Astrocyte of the spinal cord (primary cell): ENCODE data around the gene TMIE.

Experiments used
- DNase-seq: peaks from one replicate; pipeline ENCODE4 v3.0.0; 2011; ENCODE audit warnings: low read depth, low spot score
- H3K4me3 ChIP-seq: 2 replicates; pipeline ENCODE4 v1.5.1; 2011; ENCODE audit warnings: low read depth, mild to moderate bottlenecking, low read length, moderate library complexity
- in situ Hi-C: cut with HindIII; loops from 2 replicates; pipeline ENCODE4 v1.10.0; 2017; ENCODE audit warnings: low sequenced_read_pairs
- TF ChIP-seq, protein P1 (sequence below): IDR thresholded peaks from 2 replicates; pipeline ENCODE4 v1.5.1; 2012; ENCODE audit warnings: low read depth, mild to moderate bottlenecking, low read length, inconsistent platforms

TMIE gene

DNA sequence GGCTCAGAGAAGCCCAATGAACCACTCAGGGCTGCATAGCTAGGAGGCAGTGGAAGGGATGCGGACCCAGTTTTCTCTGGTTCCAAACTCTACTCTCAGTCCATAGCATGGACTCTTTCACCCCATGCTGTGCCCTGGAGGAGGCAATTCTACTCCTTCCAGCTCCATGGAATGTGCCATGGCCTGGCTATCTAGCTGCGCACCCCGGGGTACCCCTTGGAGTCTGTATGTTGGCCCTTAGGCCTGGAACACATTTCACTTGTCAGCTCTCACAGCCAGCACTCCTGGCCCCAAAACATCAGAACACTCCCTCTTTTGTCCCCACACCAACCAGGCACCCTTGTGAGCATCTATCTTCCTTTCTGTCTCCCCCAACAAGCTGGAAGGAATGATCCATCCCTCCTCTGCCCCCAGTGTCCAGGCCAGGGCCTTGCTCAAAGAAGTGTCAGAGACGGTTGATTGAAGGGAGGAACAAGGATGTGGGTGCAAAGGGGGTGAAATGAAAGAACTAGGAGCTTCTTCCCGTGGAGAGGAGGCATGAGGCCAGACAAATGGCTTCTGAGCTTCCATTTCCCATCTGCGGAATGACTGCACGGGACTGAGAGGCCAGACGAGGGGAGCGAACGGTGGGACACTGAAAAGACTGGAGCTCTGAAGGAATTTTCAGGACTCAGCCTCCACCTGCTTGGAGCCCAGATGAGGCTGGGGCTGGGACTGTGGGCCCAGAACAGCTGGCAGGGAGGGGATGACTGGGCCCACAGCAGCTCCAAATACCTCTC, 13.7 kb downstream of the TMIE start:
- TF ChIP-seq, protein P1, sequence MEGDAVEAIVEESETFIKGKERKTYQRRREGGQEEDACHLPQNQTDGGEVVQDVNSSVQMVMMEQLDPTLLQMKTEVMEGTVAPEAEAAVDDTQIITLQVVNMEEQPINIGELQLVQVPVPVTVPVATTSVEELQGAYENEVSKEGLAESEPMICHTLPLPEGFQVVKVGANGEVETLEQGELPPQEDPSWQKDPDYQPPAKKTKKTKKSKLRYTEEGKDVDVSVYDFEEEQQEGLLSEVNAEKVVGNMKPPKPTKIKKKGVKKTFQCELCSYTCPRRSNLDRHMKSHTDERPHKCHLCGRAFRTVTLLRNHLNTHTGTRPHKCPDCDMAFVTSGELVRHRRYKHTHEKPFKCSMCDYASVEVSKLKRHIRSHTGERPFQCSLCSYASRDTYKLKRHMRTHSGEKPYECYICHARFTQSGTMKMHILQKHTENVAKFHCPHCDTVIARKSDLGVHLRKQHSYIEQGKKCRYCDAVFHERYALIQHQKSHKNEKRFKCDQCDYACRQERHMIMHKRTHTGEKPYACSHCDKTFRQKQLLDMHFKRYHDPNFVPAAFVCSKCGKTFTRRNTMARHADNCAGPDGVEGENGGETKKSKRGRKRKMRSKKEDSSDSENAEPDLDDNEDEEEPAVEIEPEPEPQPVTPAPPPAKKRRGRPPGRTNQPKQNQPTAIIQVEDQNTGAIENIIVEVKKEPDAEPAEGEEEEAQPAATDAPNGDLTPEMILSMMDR = no peak

DNA sequence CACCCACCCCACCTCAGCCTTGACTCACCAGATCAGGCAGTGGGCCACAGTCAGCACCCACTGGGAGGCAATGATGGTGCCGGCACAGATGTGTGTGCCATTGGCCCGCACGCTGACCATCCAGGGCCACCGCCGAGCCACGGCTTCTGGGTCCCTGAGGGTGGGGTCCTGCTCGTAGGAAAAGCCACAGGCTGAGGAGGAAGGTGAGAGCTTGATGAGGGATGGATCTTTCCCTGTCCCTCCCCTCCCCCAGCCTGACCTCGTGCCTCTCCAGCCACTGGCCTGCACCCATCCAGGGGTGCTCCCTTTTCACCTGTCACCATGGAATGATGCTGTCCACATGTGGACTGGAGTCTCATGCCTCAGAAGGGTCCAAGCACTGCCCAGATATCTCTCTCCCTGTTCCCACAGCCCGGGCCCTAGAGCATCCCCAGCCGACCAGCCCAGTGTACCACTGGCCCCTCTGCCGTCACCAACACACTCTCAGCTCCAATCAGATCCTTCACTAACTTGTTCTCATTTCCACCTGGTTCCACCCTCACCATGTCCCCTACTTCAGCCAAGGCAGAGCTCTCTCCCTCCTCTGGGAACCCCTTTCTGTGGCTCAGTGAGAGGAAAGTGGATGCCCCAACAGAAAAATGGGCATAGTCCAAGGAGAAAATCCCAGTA, 14.4 kb downstream of the TMIE start:
- in situ Hi-C loops = no loop called here
- TF ChIP-seq, protein P1 = no peak
- no peak for DNase-seq
- no peak overlapping the region for H3K4me3 ChIP-seq

More for the DNA sequence above, 13.7 kb downstream of the TMIE start:
- in situ Hi-C loops = no loop called here
- no peak for DNase-seq
- H3K4me3 ChIP-seq = no peak overlapping the region

DNA sequence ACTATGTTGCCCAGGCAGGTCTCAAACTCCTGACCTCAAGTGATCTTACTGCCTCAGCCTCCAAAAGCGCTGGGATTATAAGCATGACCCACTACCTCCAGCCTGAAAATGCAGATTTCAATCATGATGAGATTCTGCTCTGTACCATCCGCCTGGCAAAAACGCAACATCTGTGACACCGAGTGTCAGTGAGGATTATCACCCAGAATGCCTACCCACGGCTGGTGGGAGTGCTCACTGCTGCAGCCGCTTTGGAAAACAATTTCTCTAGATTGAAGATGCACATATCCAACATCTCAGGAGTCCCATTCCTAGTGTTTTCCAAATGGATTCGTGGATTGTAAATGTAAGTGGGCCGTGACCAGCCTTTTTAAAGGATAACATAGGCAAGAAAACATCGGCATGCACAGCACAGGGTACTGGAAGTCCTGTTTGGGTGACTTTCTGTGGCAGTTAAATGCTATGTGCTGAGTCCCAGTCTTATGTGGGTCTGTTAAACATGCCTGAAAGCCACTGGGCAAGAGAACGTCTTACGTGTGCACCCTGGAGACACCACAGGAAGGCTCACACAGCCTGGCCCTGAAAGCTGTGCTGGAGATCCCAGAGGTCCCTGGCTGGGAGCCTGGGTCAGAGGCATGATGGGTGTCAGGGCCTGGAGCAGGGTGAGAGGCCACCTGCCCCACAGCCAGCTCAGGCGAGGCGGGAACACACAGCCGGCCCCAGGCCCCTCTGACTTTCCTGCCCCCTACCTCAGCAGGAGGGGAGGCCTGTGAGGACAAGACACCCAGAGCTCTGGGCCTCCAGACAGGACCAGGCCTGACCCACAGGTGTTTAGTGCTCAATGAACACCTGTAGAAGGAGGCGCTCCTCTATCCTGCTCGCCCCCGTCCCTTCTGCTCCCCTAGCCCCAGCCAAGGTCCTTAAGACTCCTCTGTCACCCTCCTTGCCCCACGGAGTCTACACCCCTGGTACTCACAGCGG, 15.6 kb downstream of the TMIE start:
- in situ Hi-C loops = no loop called here
- H3K4me3 ChIP-seq = no peak overlapping the region
- no peak for DNase-seq
- TF ChIP-seq, protein P1 = no peak

DNA sequence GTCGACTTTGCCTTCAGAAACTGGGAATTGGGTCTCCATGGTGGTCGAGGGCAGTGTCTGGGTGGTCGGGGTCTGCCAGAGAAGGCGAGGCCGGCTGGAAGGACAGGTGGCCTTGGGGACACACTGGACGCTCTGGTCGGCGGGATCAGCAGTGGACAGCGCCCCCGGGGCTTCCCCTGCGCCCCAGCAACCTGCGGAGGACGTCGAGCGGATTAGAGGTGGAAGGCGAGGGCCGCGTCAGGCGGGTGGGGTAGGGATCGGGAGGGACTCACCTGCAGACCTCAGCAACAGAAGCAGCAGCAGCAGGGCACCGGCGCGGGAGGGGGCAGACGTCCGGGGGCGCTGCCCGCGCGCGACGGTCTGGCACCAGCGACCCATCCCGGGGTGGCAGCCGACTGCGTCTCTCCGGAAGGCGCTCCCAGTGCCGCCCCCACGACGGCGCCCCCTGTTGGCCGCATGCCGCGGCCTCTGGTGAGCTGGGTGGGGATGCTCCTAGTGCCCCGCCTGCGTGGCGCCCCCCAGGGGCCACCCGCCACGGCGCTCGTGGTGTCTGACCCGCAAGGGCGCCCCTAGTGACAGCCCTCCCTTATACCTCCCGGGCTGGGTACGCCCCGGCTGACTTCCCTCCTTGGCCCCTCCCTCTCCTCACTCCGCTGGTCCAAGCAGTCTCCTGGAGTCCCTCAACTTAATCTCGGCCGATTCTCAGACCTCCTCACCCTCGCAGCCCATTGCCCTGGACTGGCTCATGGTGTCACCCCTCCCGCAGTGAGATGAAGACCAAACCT, 16.4 kb downstream of the TMIE start, which contains the start of gene PRSS50:
PRSS50 (minus strand) TSS at position 423 of the 785 bp plus-strand sequence; CDS start at position 378, 45 bp downstream.
- in situ Hi-C loops = no loop called here
- no peak for DNase-seq
- H3K4me3 ChIP-seq = no peak within 1 kb of the TSS
- TF ChIP-seq, protein P1 = peak; percentile 27

DNA sequence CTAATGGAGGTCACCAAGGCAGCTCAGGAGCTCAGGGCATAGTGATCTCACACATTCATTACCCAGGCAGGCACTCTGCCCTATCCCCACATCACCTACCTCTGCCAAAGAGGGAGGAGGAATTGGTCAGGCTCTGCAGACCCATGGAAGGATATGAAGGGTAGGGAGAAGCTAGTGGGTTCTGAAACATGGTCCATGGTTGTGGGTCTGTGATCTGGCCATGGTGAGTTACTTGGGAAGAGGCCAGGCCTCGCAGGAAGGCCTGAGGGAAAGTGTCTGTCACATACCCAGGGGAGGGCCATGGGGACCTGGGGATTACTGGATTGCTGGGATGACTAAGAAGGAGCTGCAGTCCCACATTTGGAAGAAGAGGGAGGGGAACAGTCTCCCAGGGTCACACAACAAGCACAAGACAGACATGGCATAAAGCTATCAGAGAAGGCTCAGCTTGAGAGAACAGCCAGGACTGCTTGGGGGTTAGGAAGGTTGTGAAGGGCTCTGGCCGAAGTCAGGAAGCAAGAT, 17.9 kb downstream of the TMIE start:
- no peak for DNase-seq
- H3K4me3 ChIP-seq = no peak overlapping the region
- TF ChIP-seq, protein P1 = no peak
- in situ Hi-C loops = no loop called here
